CD14-positive monocyte (primary cell): ENCODE measurements around the gene KCNJ1. TPM values are rescaled to one million over a fixed set of nuclear protein-coding genes. Genes with fewer than 3 reads are reported as not detected.
A peak's percentile ranks its signal among the peaks of the same experiment; 100 is the strongest.

Source experiments
- DNase-seq, 3 donors: peaks; one replicate each; pipeline ENCODE4 v3.0.0-alpha.2; 2011 to 2022
- H2AFZ ChIP-seq: 2 replicates; pipeline ENCODE4 v1.6.0; 2012; ENCODE audit warnings: mild to moderate bottlenecking, low read depth, low read length, inconsistent platforms; ENCODE audit not compliant: insufficient read depth, poor library complexity, severe bottlenecking
- H3K27ac ChIP-seq, 2 donors: 1 replicate in 1 of 2; 2 replicates in 1 of 2; pipeline ENCODE4 v1.5.1; 2012 to 2013; ENCODE audit warnings: low read length in 2 of 2, control low read depth in 1 of 2, inconsistent platforms in 1 of 2, low read depth in 1 of 2, mild to moderate bottlenecking in 1 of 2
- H3K27me3 ChIP-seq, 2 donors: one replicate each; pipeline versions ENCODE4 v1.6.0 to v1.6.1; 2011 to 2013; ENCODE audit warnings: low read length in 2 of 2; ENCODE audit not compliant: control insufficient read depth in 2 of 2, insufficient read depth in 2 of 2
- H3K36me3 ChIP-seq, 2 donors: replicated peaks in 1 of 2; 1 replicate in 1 of 2; 2 replicates in 1 of 2; pipeline versions ENCODE4 v1.5.1 to v1.6.1; 2012 to 2013; ENCODE audit warnings: low read length in 2 of 2, control low read depth in 1 of 2, inconsistent platforms in 1 of 2, mild to moderate bottlenecking in 1 of 2; ENCODE audit not compliant: insufficient read depth in 2 of 2, control insufficient read depth in 1 of 2
- H3K4me1 ChIP-seq, 2 donors: 1 replicate in 1 of 2; 2 replicates in 1 of 2; pipeline versions ENCODE4 v1.5.1 to v1.6.1; 2012 to 2013; ENCODE audit warnings: low read length in 2 of 2, control low read depth in 1 of 2, inconsistent platforms in 1 of 2, mild to moderate bottlenecking in 1 of 2, moderate library complexity in 1 of 2; ENCODE audit not compliant: insufficient read depth in 2 of 2, control insufficient read depth in 1 of 2
- H3K4me2 ChIP-seq: replicated peaks from 2 replicates; pipeline ENCODE3; 2012; ENCODE audit warnings: low read length, moderate library complexity, mild to moderate bottlenecking; ENCODE audit not compliant: poor library complexity, severe bottlenecking; ENCODE audit errors: extremely low read depth
- H3K4me3 ChIP-seq, 3 experiments: fragments of 200-600 bp in 1 of 3; sonication (generic) in 1 of 3; replicated peaks in 1 of 3; 1 replicate in 2 of 3; 2 replicates in 1 of 3; pipeline ENCODE4 v1.5.1; 2011 to 2013; ENCODE audit warnings: low read length in 3 of 3, mild to moderate bottlenecking in 3 of 3, control low read depth in 2 of 3, low read depth in 2 of 3, inconsistent platforms in 1 of 3, moderate library complexity in 1 of 3
- H3K79me2 ChIP-seq: 2 replicates; pipeline ENCODE4 v1.6.0; 2012; ENCODE audit warnings: mild to moderate bottlenecking, control low read depth, inconsistent platforms, low read length, moderate library complexity; ENCODE audit not compliant: insufficient read depth
- H3K9ac ChIP-seq: 2 replicates; pipeline ENCODE4 v1.6.0; 2017; ENCODE audit warnings: low read length, mild to moderate bottlenecking; ENCODE audit not compliant: insufficient read depth, poor library complexity, severe bottlenecking
- H3K9me3 ChIP-seq, 2 donors: replicated peaks in 1 of 2; 1 replicate in 1 of 2; 2 replicates in 1 of 2; pipeline versions ENCODE4 v1.5.1 to v1.6.1; 2012 to 2013; ENCODE audit warnings: low read length in 2 of 2, control low read depth in 1 of 2; ENCODE audit not compliant: control insufficient read depth in 1 of 2, insufficient read depth in 1 of 2
- H4K20me1 ChIP-seq: 2 replicates; pipeline ENCODE4 v1.6.0; 2012; ENCODE audit warnings: mild to moderate bottlenecking, low read length, control low read depth, moderate library complexity; ENCODE audit not compliant: insufficient read depth
- H3K27ac Mint-ChIP-seq, 7 donors: one replicate each; pipeline ENCODE4 v1.8.0; 2020; ENCODE audit warnings: mild to moderate bottlenecking in 7 of 7, mixed read lengths in 7 of 7, moderate library complexity in 6 of 7, inconsistent platforms in 2 of 7
- H3K27me3 Mint-ChIP-seq, 3 donors: one replicate each; pipeline ENCODE4 v1.8.0; 2021 to 2022; ENCODE audit warnings: low read depth in 3 of 3, mild to moderate bottlenecking in 3 of 3, mixed read lengths in 3 of 3, moderate library complexity in 3 of 3, inconsistent platforms in 1 of 3
- H3K36me3 Mint-ChIP-seq, 2 donors: one replicate each; pipeline ENCODE4 v1.8.0; 2020; ENCODE audit warnings: mixed read lengths in 2 of 2, inconsistent platforms in 1 of 2, mild to moderate bottlenecking in 1 of 2
- H3K4me1 Mint-ChIP-seq: one replicate; pipeline ENCODE4 v1.8.0; 2020; ENCODE audit warnings: mild to moderate bottlenecking, mixed read lengths
- H3K4me3 Mint-ChIP-seq, 2 donors: one replicate each; pipeline ENCODE4 v1.8.0; 2020; ENCODE audit warnings: mild to moderate bottlenecking in 2 of 2, mixed read lengths in 2 of 2, moderate library complexity in 1 of 2
- H3K9me3 Mint-ChIP-seq, 7 donors: one replicate each; pipeline ENCODE4 v1.8.0; 2020 to 2022; ENCODE audit warnings: mixed read lengths in 7 of 7, mild to moderate bottlenecking in 6 of 7, moderate library complexity in 6 of 7, inconsistent platforms in 2 of 7
- WGBS: methylation state at CpG from one replicate; pipeline ENCODE4 v1.1.5; 2013; ENCODE audit warnings: missing lambda C conversion rate; ENCODE audit not compliant: insufficient coverage; 5-methylcytosine and 5-hydroxymethylcytosine counted together
- intact Hi-C, 2 donors: fragments of 100-400 bp; cut with micrococcal nuclease; formaldehyde crosslinking; loops; one replicate each; pipeline versions ENCODE4 v1.15.0 to v1.15.1; 2023
- polyA plus RNA-seq, 3 donors: library from polyadenylated mRNA; depleted of rRNA in 1 of 3; unstranded in 2 of 3; stranded (reverse) in 1 of 3; fragments of 300-500 nt in 2 of 3; fragments of >200 nt in 1 of 3; fragmentation: Illumina TruSeq in 2 of 3; gene quantifications; 1 replicate in 2 of 3; 2 replicates in 1 of 3; pipeline ENCODE4 v1.2.3, GENCODE V29; 2012 to 2021
- TF ChIP-seq, protein P1 (sequence below): fragments of 200-600 bp; IDR thresholded peaks from one replicate; pipeline ENCODE4 v1.8.0; 2022; ENCODE audit warnings: antibody characterized with exemption, mild to moderate bottlenecking

KCNJ1 gene
- polyA plus RNA-seq, 3 donors: 0.12 to 0.47 TPM; not detected in 1

DNA sequence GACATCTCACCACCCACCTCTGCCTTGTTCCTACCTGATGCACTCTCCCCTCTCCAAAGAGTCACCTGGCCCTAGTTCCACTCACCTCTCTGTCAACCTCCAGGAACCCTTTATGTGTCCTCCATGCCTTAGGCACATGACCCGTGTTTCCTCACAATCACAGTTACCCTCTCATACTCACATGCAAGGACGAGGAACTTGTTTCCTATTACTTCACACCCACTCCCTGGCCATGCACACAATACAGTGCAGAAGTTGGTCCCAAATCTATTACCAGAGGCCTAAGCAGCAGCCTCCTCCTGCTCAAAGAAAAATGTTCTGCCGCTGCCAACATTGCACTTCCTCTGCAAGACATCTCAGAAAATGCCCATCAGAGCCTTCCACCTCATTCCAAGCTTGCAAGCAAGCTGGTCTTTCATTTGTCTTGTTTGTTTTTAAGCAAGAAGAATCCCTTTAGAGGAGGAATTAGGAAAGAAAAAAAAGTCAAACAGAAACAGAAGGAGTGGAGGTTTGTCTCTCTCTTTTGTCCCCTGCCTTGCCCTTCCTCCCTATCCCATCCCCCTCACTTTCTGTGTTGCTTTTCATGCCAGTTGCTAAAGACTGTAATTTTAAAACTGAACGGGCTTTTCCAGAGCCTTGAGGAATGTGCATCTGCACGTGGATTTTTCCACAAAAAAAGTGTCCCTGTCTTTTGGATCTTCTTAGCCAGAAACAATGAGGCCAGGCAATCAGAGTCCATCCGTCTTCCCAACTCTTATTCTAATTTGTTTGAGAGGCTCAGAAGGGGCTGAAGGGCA, 63.4 kb downstream of the KCNJ1 start:
- H2AFZ ChIP-seq: no peak overlapping the region
- DNase-seq: no peak
- H3K4me3 ChIP-seq: no peak overlapping the region
- Mint-ChIP-seq H3K27ac (peak overlapping the region in 6 of 7 donors; percentile 9 to 73 (median 34)), H3K27me3 (no peaks in the 10 kb centered on the region), H3K36me3 (peaks cover 80 to 91% of the 10 kb centered on the region in 2 donors), H3K4me3 (no peak overlapping the region), H3K4me1 (peaks cover 27% of the 10 kb centered on the region), H3K9me3 (no peaks in the 10 kb centered on the region)
- H3K9me3 ChIP-seq: no peaks in the 10 kb centered on the region
- no peak overlapping the region for H3K9ac ChIP-seq
- H3K27me3 ChIP-seq: no peaks in the 10 kb centered on the region
- peaks cover 62% of the 10 kb centered on the region for H3K79me2 ChIP-seq
- TF ChIP-seq, protein P1, sequence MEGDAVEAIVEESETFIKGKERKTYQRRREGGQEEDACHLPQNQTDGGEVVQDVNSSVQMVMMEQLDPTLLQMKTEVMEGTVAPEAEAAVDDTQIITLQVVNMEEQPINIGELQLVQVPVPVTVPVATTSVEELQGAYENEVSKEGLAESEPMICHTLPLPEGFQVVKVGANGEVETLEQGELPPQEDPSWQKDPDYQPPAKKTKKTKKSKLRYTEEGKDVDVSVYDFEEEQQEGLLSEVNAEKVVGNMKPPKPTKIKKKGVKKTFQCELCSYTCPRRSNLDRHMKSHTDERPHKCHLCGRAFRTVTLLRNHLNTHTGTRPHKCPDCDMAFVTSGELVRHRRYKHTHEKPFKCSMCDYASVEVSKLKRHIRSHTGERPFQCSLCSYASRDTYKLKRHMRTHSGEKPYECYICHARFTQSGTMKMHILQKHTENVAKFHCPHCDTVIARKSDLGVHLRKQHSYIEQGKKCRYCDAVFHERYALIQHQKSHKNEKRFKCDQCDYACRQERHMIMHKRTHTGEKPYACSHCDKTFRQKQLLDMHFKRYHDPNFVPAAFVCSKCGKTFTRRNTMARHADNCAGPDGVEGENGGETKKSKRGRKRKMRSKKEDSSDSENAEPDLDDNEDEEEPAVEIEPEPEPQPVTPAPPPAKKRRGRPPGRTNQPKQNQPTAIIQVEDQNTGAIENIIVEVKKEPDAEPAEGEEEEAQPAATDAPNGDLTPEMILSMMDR: no peak
- intact Hi-C loops: no loop called here
- H3K4me1 ChIP-seq: peaks cover 5 to 13% of the 10 kb centered on the region in 2 donors
- 71% methylated on average over 4 of the region's 6 CpGs for WGBS
- peaks cover 100% of the 10 kb centered on the region for H4K20me1 ChIP-seq
- H3K27ac ChIP-seq: peak overlapping the region in 1 of 2 donors; percentile 54
- peaks cover 83 to 100% of the 10 kb centered on the region in 2 donors for H3K36me3 ChIP-seq
- no peak overlapping the region for H3K4me2 ChIP-seq

DNA sequence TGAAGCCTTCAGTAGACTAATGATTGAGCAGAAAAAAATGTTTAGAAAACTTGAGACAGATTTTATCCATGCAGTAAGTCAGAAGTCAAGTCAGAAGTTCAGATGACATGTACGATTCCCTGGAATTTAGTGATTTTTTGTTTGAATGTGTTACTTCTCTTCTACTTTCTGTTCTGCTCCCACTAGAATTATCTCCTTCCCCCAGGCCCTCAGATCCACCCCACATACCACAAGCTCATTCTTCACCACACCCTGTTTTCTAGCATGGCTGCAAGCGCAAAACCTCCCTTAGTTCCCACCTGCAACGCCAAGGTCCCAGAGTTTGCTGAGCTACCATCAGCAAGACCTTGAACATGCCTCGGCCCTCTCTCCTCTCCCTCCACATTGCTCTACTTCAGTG, 64.1 kb downstream of the KCNJ1 start:
- no peak overlapping the region for H3K9ac ChIP-seq
- H3K36me3 Mint-ChIP-seq: peaks cover 83 to 90% of the 10 kb centered on the region in 2 donors
- H3K27me3 ChIP-seq: no peaks in the 10 kb centered on the region
- no peak overlapping the region for H3K4me2 ChIP-seq
- H3K9me3 ChIP-seq: no peaks in the 10 kb centered on the region
- H3K36me3 ChIP-seq: peaks cover 83 to 100% of the 10 kb centered on the region in 2 donors
- TF ChIP-seq, protein P1: no peak
- H3K4me1 Mint-ChIP-seq: peaks cover 27% of the 10 kb centered on the region
- no peaks in the 10 kb centered on the region for H3K9me3 Mint-ChIP-seq
- peaks cover 5 to 13% of the 10 kb centered on the region in 2 donors for H3K4me1 ChIP-seq
- H3K27ac Mint-ChIP-seq: peak overlapping the region in 6 of 7 donors; percentile 23 to 73 (median 54)
- H3K4me3 Mint-ChIP-seq: no peak overlapping the region
- 94% methylated on average over 3 of the region's 4 CpGs for WGBS
- DNase-seq: no peak
- H3K27ac ChIP-seq: peak overlapping the region in 1 of 2 donors; percentile 54
- no peak overlapping the region for H2AFZ ChIP-seq
- peaks cover 100% of the 10 kb centered on the region for H4K20me1 ChIP-seq
- no peak overlapping the region for H3K4me3 ChIP-seq
- intact Hi-C loops: no loop called here
- H3K79me2 ChIP-seq: peaks cover 68% of the 10 kb centered on the region
- no peaks in the 10 kb centered on the region for H3K27me3 Mint-ChIP-seq
